HCT116 (cell line): ENCODE data around the gene COQ2. TPM values are rescaled to one million over a fixed set of nuclear protein-coding genes. Genes with fewer than 3 reads are reported as not detected.

Source experiments
- ATAC-seq: fragments of 200-7000 bp; cut with Tn5 transposase; 2 replicates; pipeline ENCODE4 v1.9.1; 2020; ENCODE audit warnings: mild to moderate bottlenecking, moderate library complexity
- BruUV-seq: library from RNA; stranded (reverse); fragments of 400-500 nt; replicated peaks from 2 replicates; lab custom pipeline; 2021; lab: Mats Ljungman, UMichigan
- CTCF ChIA-PET: fragments of 300-600 bp; sonication (Branson Sonifier 250); formaldehyde crosslinking; loops from one replicate; lab custom pipeline; 2021; ENCODE audit warnings: antibody characterized with exemption; lab: Charles Lee
- POLR2A ChIA-PET: fragments of 300-600, 350-600 bp; sonication (Branson Sonifier 250); formaldehyde crosslinking; loops from one replicate; lab custom pipeline; 2021; ENCODE audit warnings: antibody characterized with exemption; lab: Charles Lee
- RAD21 ChIA-PET, 2 experiments: fragments of 300-600 bp; sonication (Branson Sonifier 250); formaldehyde crosslinking; loops; one replicate each; lab custom pipeline; 2023; ENCODE audit warnings: low total read pairs in 2 of 2; ENCODE audit not compliant: uncharacterized antibody in 2 of 2, unreplicated experiment in 2 of 2, low non-redundant PET in 1 of 2; lab: Charles Lee
- DNase-seq: peaks from one replicate; pipeline ENCODE4 v3.0.0-alpha.2; 2010; ENCODE audit warnings: low read depth, low spot score
- H2AFZ ChIP-seq: fragments of 200-600 bp; shearing (Covaris generic), sonication (generic); 2 replicates; pipeline ENCODE4 v1.6.1; 2017; ENCODE audit warnings: low read depth, mixed run types, mixed read lengths, antibody characterized with exemption, low read length; ENCODE audit not compliant: poor library complexity, severe bottlenecking
- H3K27ac ChIP-seq: 2 replicates; pipeline ENCODE4 v1.5.1; 2012; ENCODE audit warnings: low read depth, low read length
- H3K27me3 ChIP-seq: fragments of 200-600 bp; sonication (generic); 2 replicates; pipeline ENCODE4 v1.6.1; 2016; ENCODE audit warnings: mixed run types, low read length, mixed read lengths; ENCODE audit not compliant: insufficient read depth
- H3K36me3 ChIP-seq, 2 experiments: fragments of 200-500 bp in 1 of 2; fragments of 200-600 bp in 1 of 2; sonication (Bioruptor generic) in 1 of 2; sonication (generic) in 1 of 2; 2 replicates each; pipeline versions ENCODE4 v1.5.1 to v1.6.1; 2014 to 2016; ENCODE audit warnings: low read length in 2 of 2, inconsistent platforms in 1 of 2, mixed read lengths in 1 of 2, mixed run types in 1 of 2; ENCODE audit not compliant: insufficient read depth in 2 of 2, control insufficient read depth in 1 of 2
- H3K4me1 ChIP-seq, 2 experiments: fragments of 200-600 bp in 1 of 2; sonication (generic) in 1 of 2; 2 replicates each; pipeline versions ENCODE4 v1.5.1 to v1.6.1; 2012 to 2017; ENCODE audit warnings: low read length in 2 of 2, inconsistent platforms in 1 of 2, mild to moderate bottlenecking in 1 of 2, mixed read lengths in 1 of 2, mixed run types in 1 of 2, moderate library complexity in 1 of 2; ENCODE audit not compliant: insufficient read depth in 2 of 2, control insufficient read depth in 1 of 2
- H3K4me2 ChIP-seq: fragments of 200-600 bp; sonication (generic); 2 replicates; pipeline ENCODE4 v1.6.1; 2017; ENCODE audit warnings: mixed run types, low read length, mixed read lengths
- H3K4me3 ChIP-seq, 2 experiments: fragments of 200-600 bp in 1 of 2; sonication (generic) in 1 of 2; replicated peaks in 1 of 2; 2 replicates each; pipeline ENCODE4 v1.5.1; 2011 to 2016; ENCODE audit warnings: low read length in 2 of 2, control low read depth in 1 of 2, low read depth in 1 of 2, mild to moderate bottlenecking in 1 of 2, mixed read lengths in 1 of 2, mixed run types in 1 of 2
- H3K79me2 ChIP-seq: fragments of 200-600 bp; sonication (generic); 2 replicates; pipeline ENCODE4 v1.6.1; 2017; ENCODE audit warnings: mild to moderate bottlenecking, mixed run types, low read length, moderate library complexity, mixed read lengths; ENCODE audit not compliant: insufficient read depth
- H3K9ac ChIP-seq: fragments of 200-600 bp; sonication (generic); 2 replicates; pipeline ENCODE4 v1.6.1; 2016; ENCODE audit warnings: low read length, mixed read lengths
- H3K9me2 ChIP-seq: fragments of 200-600 bp; sonication (generic), shearing (Covaris generic); 2 replicates; pipeline ENCODE4 v1.6.1; 2017; ENCODE audit warnings: mixed run types, mild to moderate bottlenecking, moderate library complexity; ENCODE audit not compliant: insufficient read depth
- H3K9me3 ChIP-seq, 2 experiments: fragments of 200-500 bp in 1 of 2; fragments of 200-600 bp in 1 of 2; sonication (Bioruptor generic) in 1 of 2; sonication (generic) in 1 of 2; 2 replicates each; pipeline ENCODE4 v1.6.1; 2014 to 2017; ENCODE audit warnings: low read length in 2 of 2, mixed read lengths in 2 of 2, inconsistent platforms in 1 of 2, low read depth in 1 of 2, mild to moderate bottlenecking in 1 of 2, mixed run types in 1 of 2, moderate library complexity in 1 of 2; ENCODE audit not compliant: control insufficient read depth in 1 of 2, insufficient read depth in 1 of 2
- H4K20me1 ChIP-seq: fragments of 200-600 bp; sonication (generic), shearing (Covaris generic); 2 replicates; pipeline ENCODE4 v1.6.1; 2017; ENCODE audit warnings: mixed run types, mild to moderate bottlenecking, moderate library complexity; ENCODE audit not compliant: insufficient read depth
- CEBPB ChIP-seq: IDR thresholded peaks from 2 replicates; pipeline ENCODE4 v1.6.1; 2012; ENCODE audit warnings: low read depth
- ELF1 ChIP-seq: IDR thresholded peaks from 2 replicates; pipeline ENCODE4 v1.6.1; 2012; ENCODE audit warnings: low read depth, borderline replicate concordance
- FOSL1 ChIP-seq: IDR thresholded peaks from 2 replicates; pipeline ENCODE4 v1.6.1; 2012; ENCODE audit warnings: low read depth
- RAD21 ChIP-seq: IDR thresholded peaks from 2 replicates; pipeline ENCODE4 v1.6.1; 2012; ENCODE audit warnings: low read depth, mild to moderate bottlenecking
- SP1 ChIP-seq: IDR thresholded peaks from 2 replicates; pipeline ENCODE4 v1.6.1; 2012; ENCODE audit warnings: low read depth
- TCF7L2 ChIP-seq: IDR thresholded peaks from 2 replicates; pipeline ENCODE4 v1.7.0; 2011; ENCODE audit warnings: borderline replicate concordance, inconsistent platforms; ENCODE audit not compliant: insufficient read depth, insufficient read length; ENCODE audit errors: extremely low read depth
- ZFX ChIP-seq: fragments of 450-650 bp; IDR thresholded peaks from 2 replicates; pipeline ENCODE4 v1.6.1; 2017
- ZNF274 ChIP-seq: fragments of 200-500 bp; sonication (Bioruptor generic); IDR thresholded peaks from 2 replicates; pipeline ENCODE4 v1.6.1; 2014; ENCODE audit warnings: mild to moderate bottlenecking, low read depth, low read length, inconsistent platforms
- intact Hi-C: fragments of 100-400 bp; cut with micrococcal nuclease; formaldehyde crosslinking; loops from 2 replicates; pipeline ENCODE4 v1.10.0; 2022
- total RNA-seq: library from RNA; stranded (reverse); gene quantifications from one replicate; pipeline ENCODE4 v1.2.1, GENCODE V29; 2021; ENCODE audit not compliant: unreplicated experiment
- TF ChIP-seq, protein P1 (sequence below): IDR thresholded peaks from 2 replicates; pipeline ENCODE4 v1.6.1; 2012
- TF ChIP-seq, protein P2 (sequence below): IDR thresholded peaks from 2 replicates; pipeline ENCODE4 v1.6.1; 2012; ENCODE audit warnings: low read depth

The COQ2 gene
- total RNA-seq, 1 experiment from 2014 or later = 20.6 TPM

DNA sequence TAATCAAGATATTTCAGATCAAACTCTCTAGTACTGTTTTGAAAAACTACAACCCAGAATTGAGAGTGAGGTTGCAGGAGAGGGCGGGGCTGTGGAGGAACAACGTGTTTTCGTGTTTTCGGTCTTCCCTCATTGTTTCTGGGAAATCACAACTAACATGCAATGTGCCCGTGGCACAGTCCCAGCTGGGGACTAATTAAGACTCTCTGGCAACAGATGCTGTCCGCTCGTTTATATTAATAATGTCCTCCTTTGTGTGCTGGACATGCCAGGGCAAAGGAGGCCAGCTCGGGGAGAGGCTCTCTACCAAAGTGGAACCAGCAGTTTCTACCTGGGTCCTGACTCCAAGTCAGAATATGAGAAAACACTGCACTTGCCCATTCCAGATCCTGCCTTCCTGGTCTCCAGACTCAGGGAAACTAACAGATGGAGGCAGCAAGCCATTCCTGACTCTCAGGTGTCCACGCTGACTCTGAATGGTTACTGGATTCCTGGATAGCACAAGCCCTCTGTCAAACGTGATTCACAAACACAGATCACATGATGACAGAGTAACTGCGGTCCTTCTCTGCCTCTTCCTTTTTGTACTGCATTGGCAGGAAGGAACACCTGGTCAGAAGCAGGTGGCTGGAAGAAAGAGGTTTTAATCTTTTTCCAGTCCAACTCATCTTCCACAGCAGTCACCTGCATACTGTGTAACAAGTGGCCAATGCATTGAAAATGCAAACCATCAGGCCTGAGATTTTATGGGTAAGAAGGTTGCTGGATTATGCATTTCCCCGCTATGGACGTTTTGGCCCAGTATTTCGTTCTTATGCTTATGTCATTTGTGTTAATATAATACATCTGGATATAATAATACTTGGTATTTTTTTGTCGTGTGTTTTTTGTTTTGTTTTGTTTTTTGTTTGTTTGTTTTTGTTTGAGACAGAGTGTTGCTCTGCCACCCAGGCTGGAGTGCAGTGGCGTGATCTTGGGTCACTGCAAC is 65.0 kb downstream of the COQ2 start:
- POLR2A ChIA-PET = no interaction called here
- no peak overlapping the region for H2AFZ ChIP-seq
- no peaks in the 10 kb centered on the region for H3K9me3 ChIP-seq

More for the DNA sequence above, 65.0 kb downstream of the COQ2 start:
- ATAC-seq (no peak), DNase-seq (no peak)
- Histone ChIP-seq H3K27ac (no peak overlapping the region), H3K27me3 (no peaks in the 10 kb centered on the region), H3K9ac (no peak overlapping the region), H4K20me1 (no peaks in the 10 kb centered on the region), H3K4me1 (peaks cover 0 to 15% of the 10 kb centered on the region in 2 experiments; a peak in 1 of 4 replicates), H3K4me2 (no peak overlapping the region), H3K79me2 (no peaks in the 10 kb centered on the region), H3K36me3 (no peaks in the 10 kb centered on the region), H3K4me3 (no peak overlapping the region), H3K9me2 (no peaks in the 10 kb centered on the region)
- BruUV-seq = no TSS peak
- no peak for TF ChIP-seq ELF1
- TF ChIP-seq TCF7L2 = no peak
- no peak for TF ChIP-seq RAD21
- no peak for TF ChIP-seq FOSL1
- no peak for TF ChIP-seq ZNF274
- TF ChIP-seq ZFX = no peak
- TF ChIP-seq CEBPB = no peak
- TF ChIP-seq, protein P1, sequence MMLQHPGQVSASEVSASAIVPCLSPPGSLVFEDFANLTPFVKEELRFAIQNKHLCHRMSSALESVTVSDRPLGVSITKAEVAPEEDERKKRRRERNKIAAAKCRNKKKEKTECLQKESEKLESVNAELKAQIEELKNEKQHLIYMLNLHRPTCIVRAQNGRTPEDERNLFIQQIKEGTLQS = no peak
- TF ChIP-seq, protein P2, sequence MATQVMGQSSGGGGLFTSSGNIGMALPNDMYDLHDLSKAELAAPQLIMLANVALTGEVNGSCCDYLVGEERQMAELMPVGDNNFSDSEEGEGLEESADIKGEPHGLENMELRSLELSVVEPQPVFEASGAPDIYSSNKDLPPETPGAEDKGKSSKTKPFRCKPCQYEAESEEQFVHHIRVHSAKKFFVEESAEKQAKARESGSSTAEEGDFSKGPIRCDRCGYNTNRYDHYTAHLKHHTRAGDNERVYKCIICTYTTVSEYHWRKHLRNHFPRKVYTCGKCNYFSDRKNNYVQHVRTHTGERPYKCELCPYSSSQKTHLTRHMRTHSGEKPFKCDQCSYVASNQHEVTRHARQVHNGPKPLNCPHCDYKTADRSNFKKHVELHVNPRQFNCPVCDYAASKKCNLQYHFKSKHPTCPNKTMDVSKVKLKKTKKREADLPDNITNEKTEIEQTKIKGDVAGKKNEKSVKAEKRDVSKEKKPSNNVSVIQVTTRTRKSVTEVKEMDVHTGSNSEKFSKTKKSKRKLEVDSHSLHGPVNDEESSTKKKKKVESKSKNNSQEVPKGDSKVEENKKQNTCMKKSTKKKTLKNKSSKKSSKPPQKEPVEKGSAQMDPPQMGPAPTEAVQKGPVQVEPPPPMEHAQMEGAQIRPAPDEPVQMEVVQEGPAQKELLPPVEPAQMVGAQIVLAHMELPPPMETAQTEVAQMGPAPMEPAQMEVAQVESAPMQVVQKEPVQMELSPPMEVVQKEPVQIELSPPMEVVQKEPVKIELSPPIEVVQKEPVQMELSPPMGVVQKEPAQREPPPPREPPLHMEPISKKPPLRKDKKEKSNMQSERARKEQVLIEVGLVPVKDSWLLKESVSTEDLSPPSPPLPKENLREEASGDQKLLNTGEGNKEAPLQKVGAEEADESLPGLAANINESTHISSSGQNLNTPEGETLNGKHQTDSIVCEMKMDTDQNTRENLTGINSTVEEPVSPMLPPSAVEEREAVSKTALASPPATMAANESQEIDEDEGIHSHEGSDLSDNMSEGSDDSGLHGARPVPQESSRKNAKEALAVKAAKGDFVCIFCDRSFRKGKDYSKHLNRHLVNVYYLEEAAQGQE = no peak
- TF ChIP-seq SP1 = no peak
- ChIA-PET RAD21 (no interaction called here), CTCF (no interaction called here)
- intact Hi-C loops = no loop called here
